ENCODE measurements around the gene ABCC12. TPM values are rescaled to one million over a fixed set of nuclear protein-coding genes. Genes with fewer than 3 reads are reported as not detected.

The ABCC12 gene
- total and polyA plus RNA-seq, 4 experiments from 2014 or later: not detected

- Mint-ChIP-seq H3K4me1 (peaks cover 0 to 4% (median 0%) of the 10 kb centered on the region in 4 donors), H3K27me3 (peaks cover 2 to 5% of the 10 kb centered on the region in 2 donors), H3K4me3 (peak overlapping the region in 1 of 8 donors; percentile 44), H3K27ac (no peak overlapping the region), H3K9me3 (no peaks in the 10 kb centered on the region), H3K36me3 (no peaks in the 10 kb centered on the region)
- CTCF ChIA-PET (ENCODE audit: partially characterized antibody): interaction anchor here (0.6 to 5.1 kb wide), 14 partner anchors 9 to 1210 kb away, joined by 3 to 28 read pairs (median 3); no protein-coding TSS in a partner anchor
- Histone ChIP-seq H3K9me3 (ENCODE audit: control insufficient read depth in 1 of 2, low read length in 2 of 2) (no peaks in the 10 kb centered on the region), H3K4me3 (ENCODE audit: low read length in 2 of 2) (no peak overlapping the region), H3K27ac (ENCODE audit: low read depth, low read length) (no peak overlapping the region), H3K4me1 (ENCODE audit: insufficient read depth, low read length) (peaks cover 4% of the 10 kb centered on the region), H3K36me3 (ENCODE audit: insufficient read depth, low read length) (no peaks in the 10 kb centered on the region), H3K27me3 (ENCODE audit: insufficient read depth, low read length) (no peaks in the 10 kb centered on the region)
- intact Hi-C loops (cut with micrococcal nuclease): loop anchor here (1.0 kb wide), 2 partner anchors 1015 to 1119 kb away; no protein-coding TSS in a partner anchor
- DNase-seq: peak; percentile 69 to 77 (median 72)
- POLR2A ChIA-PET (ENCODE audit: partially characterized antibody): no interaction called here
Observed at GRCh38 chr16:48156790-48157209, 1.0 kb upstream of the ABCC12 start.

DNA sequence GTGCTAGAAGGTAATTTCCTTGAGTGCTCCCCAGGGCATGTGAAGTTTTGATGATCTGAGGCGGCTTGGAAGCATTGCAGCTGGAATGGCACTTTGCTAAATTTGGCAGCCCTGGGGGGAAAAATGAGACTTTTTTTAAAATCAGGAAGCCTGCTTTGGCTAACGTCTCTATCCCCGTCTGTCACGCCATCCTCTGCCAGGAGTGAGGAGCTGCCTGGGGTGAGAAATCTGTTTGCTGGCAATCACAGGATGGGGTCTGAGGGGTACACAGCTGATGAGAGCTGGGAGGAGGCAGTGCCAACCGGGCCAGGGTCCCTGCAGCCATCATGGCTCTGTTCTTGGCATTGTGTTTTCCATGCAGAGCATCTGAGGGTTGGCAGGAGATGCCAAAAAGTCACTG, 2.0 kb downstream of the ABCC12 start:
- H3K27me3 ChIP-seq (ENCODE audit: insufficient read depth, low read length): no peaks in the 10 kb centered on the region
- H3K4me1 Mint-ChIP-seq: peaks cover 0 to 4% (median 0%) of the 10 kb centered on the region in 4 donors
- H3K27ac Mint-ChIP-seq: no peak overlapping the region
- DNase-seq: no peak
- ChIA-PET CTCF (ENCODE audit: partially characterized antibody) (interaction anchor here (1.1 to 5.1 kb wide), 4 partner anchors 11 to 1116 kb away, joined by 4 to 28 read pairs (median 6); no protein-coding TSS in a partner anchor), POLR2A (ENCODE audit: partially characterized antibody) (no interaction called here)
- no peaks in the 10 kb centered on the region for H3K36me3 Mint-ChIP-seq
- intact Hi-C loops (cut with micrococcal nuclease): no loop called here
- no peak overlapping the region for H3K4me3 ChIP-seq (ENCODE audit: low read length in 2 of 2)
- H3K4me3 Mint-ChIP-seq: no peak overlapping the region
- H3K9me3 Mint-ChIP-seq: peaks cover 0 to 14% (median 1%) of the 10 kb centered on the region in 8 donors
- H3K36me3 ChIP-seq (ENCODE audit: insufficient read depth, low read length): no peaks in the 10 kb centered on the region
- H3K27me3 Mint-ChIP-seq: peaks cover 5 to 12% of the 10 kb centered on the region in 2 donors
- H3K4me1 ChIP-seq (ENCODE audit: insufficient read depth, low read length): peaks cover 4% of the 10 kb centered on the region
- H3K27ac ChIP-seq (ENCODE audit: low read depth, low read length): no peak overlapping the region
- H3K9me3 ChIP-seq (ENCODE audit: control insufficient read depth in 1 of 2, low read length in 2 of 2): no peaks in the 10 kb centered on the region

- Histone ChIP-seq H3K4me1 (ENCODE audit: insufficient read depth, low read length) (peaks cover 4% of the 10 kb centered on the region), H3K27me3 (ENCODE audit: insufficient read depth, low read length) (no peaks in the 10 kb centered on the region), H3K9me3 (ENCODE audit: control insufficient read depth in 1 of 2, low read length in 2 of 2) (no peaks in the 10 kb centered on the region), H3K36me3 (ENCODE audit: insufficient read depth, low read length) (no peaks in the 10 kb centered on the region), H3K27ac (ENCODE audit: low read depth, low read length) (no peak overlapping the region), H3K4me3 (ENCODE audit: low read length in 2 of 2) (no peak overlapping the region)
- intact Hi-C loops (cut with micrococcal nuclease): no loop called here
- peaks cover 0 to 4% (median 0%) of the 10 kb centered on the region in 4 donors for H3K4me1 Mint-ChIP-seq
- ChIA-PET POLR2A (ENCODE audit: partially characterized antibody) (no interaction called here), CTCF (ENCODE audit: partially characterized antibody) (interaction anchor here (0.6 to 1.6 kb wide), 2 partner anchors 13 to 1010 kb away, joined by 3 to 5 read pairs; no protein-coding TSS in a partner anchor)
- H3K27me3 Mint-ChIP-seq: peaks cover 5 to 15% of the 10 kb centered on the region in 2 donors
- H3K27ac Mint-ChIP-seq: no peak overlapping the region
- DNase-seq: no peak
- H3K4me3 Mint-ChIP-seq: no peak overlapping the region
- H3K9me3 Mint-ChIP-seq: peaks cover 0 to 21% (median 1%) of the 10 kb centered on the region in 8 donors
- H3K36me3 Mint-ChIP-seq: no peaks in the 10 kb centered on the region
Observed at GRCh38 chr16:48152226-48152625, 3.6 kb downstream of the ABCC12 start.

DNA sequence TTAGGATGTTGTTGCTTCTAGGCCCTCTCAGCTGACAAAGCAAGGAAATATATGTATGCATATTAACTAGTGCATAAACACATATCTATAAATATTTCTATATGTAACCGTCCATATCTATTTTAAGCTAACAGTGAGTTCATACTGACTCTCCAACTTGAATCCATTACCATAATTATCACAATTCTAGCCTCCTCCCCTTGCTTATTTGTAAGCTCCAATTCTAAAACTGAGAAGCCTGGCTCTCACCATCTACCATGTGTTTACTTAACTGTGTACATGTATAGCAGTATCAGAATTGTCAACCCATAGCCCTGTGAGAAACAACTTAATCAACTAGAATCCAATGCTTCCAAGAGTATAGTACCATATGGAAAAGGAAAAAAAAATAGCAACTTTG, 5.1 kb downstream of the ABCC12 start:
- H3K4me3 Mint-ChIP-seq: no peak overlapping the region

GRCh38 chr16:48146710-48147109, 9.1 kb downstream of the ABCC12 start:
- H3K36me3 ChIP-seq (ENCODE audit: insufficient read depth, low read length): no peaks in the 10 kb centered on the region
- H3K36me3 Mint-ChIP-seq: no peaks in the 10 kb centered on the region
- H3K27me3 Mint-ChIP-seq: peaks cover 6 to 17% of the 10 kb centered on the region in 2 donors
- H3K4me1 Mint-ChIP-seq: no peaks in the 10 kb centered on the region
- no peaks in the 10 kb centered on the region for H3K9me3 ChIP-seq (ENCODE audit: control insufficient read depth in 1 of 2, low read length in 2 of 2)
- H3K4me1 ChIP-seq (ENCODE audit: insufficient read depth, low read length): no peaks in the 10 kb centered on the region
- peaks cover 0 to 21% (median 3%) of the 10 kb centered on the region in 8 donors for H3K9me3 Mint-ChIP-seq
- H3K4me3 ChIP-seq (ENCODE audit: low read length in 2 of 2): no peak overlapping the region
- intact Hi-C loops (cut with micrococcal nuclease): no loop called here
- DNase-seq: no peak
- no peak overlapping the region for H3K4me3 Mint-ChIP-seq
- no peak overlapping the region for H3K27ac ChIP-seq (ENCODE audit: low read depth, low read length)
- H3K27ac Mint-ChIP-seq: peak overlapping the region in 1 of 7 donors; percentile 57
- CTCF ChIA-PET (ENCODE audit: partially characterized antibody): interaction anchor here (1.3 to 1.4 kb wide), 2 partner anchors 1005 kb away, joined by 3 read pairs; no protein-coding TSS in a partner anchor
- no peaks in the 10 kb centered on the region for H3K27me3 ChIP-seq (ENCODE audit: insufficient read depth, low read length)
- POLR2A ChIA-PET (ENCODE audit: partially characterized antibody): no interaction called here

More for the DNA sequence above, 5.1 kb downstream of the ABCC12 start:
- H3K4me1 ChIP-seq (ENCODE audit: insufficient read depth, low read length): no peaks in the 10 kb centered on the region
- peaks cover 0 to 21% (median 1%) of the 10 kb centered on the region in 8 donors for H3K9me3 Mint-ChIP-seq
- H3K36me3 Mint-ChIP-seq: no peaks in the 10 kb centered on the region
- H3K9me3 ChIP-seq (ENCODE audit: control insufficient read depth in 1 of 2, low read length in 2 of 2): no peaks in the 10 kb centered on the region
- ChIA-PET POLR2A (ENCODE audit: partially characterized antibody) (no interaction called here), CTCF (ENCODE audit: partially characterized antibody) (interaction anchor here (1.0 kb wide), 1 partner anchor 9 kb away, joined by 3 read pairs; no protein-coding TSS in a partner anchor)
- H3K4me1 Mint-ChIP-seq: no peaks in the 10 kb centered on the region
- peaks cover 3 to 10% of the 10 kb centered on the region in 2 donors for H3K27me3 Mint-ChIP-seq
- H3K4me3 ChIP-seq (ENCODE audit: low read length in 2 of 2): no peak overlapping the region
- no peaks in the 10 kb centered on the region for H3K27me3 ChIP-seq (ENCODE audit: insufficient read depth, low read length)
- no peak overlapping the region for H3K27ac ChIP-seq (ENCODE audit: low read depth, low read length)
- DNase-seq: no peak
- no peaks in the 10 kb centered on the region for H3K36me3 ChIP-seq (ENCODE audit: insufficient read depth, low read length)
- no peak overlapping the region for H3K27ac Mint-ChIP-seq
- intact Hi-C loops (cut with micrococcal nuclease): no loop called here

DNA sequence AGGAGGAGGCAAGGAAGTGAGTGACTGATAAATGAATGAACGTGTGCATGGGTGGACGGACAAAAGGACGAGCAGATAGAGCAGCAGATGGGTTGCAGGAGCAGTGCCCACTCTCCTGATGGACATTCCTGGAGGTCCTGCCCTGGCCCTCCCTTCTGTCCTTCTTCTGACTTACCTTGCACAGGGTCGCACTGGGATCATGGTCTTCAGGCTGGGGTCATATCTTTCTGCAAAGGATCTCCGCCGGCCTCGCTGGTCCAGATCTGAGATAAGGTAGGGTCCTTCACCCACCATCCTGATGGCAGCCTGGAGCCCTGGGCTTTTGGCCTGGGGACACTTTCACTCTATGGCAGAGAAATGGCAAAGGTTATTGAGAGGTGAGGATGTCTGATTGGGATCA, 9.7 kb downstream of the ABCC12 start:
- H3K36me3 ChIP-seq (ENCODE audit: insufficient read depth, low read length): no peaks in the 10 kb centered on the region
- no peak overlapping the region for H3K4me3 Mint-ChIP-seq
- H3K36me3 Mint-ChIP-seq: no peaks in the 10 kb centered on the region
- H3K4me1 Mint-ChIP-seq: no peaks in the 10 kb centered on the region
- ChIA-PET POLR2A (ENCODE audit: partially characterized antibody) (no interaction called here), CTCF (ENCODE audit: partially characterized antibody) (interaction anchor here (0.9 to 2.3 kb wide), 3 partner anchors 10 to 1004 kb away, joined by 3 to 8 read pairs (median 3); partner anchors contain the start of gene ABCC12)
- no peaks in the 10 kb centered on the region for H3K9me3 ChIP-seq (ENCODE audit: control insufficient read depth in 1 of 2, low read length in 2 of 2)
- H3K27me3 Mint-ChIP-seq: peaks cover 6 to 18% of the 10 kb centered on the region in 2 donors
- H3K27ac Mint-ChIP-seq: no peak overlapping the region
- no peaks in the 10 kb centered on the region for H3K27me3 ChIP-seq (ENCODE audit: insufficient read depth, low read length)
- intact Hi-C loops (cut with micrococcal nuclease): no loop called here
- no peaks in the 10 kb centered on the region for H3K4me1 ChIP-seq (ENCODE audit: insufficient read depth, low read length)
- DNase-seq: no peak
- no peak overlapping the region for H3K4me3 ChIP-seq (ENCODE audit: low read length in 2 of 2)
- no peak overlapping the region for H3K27ac ChIP-seq (ENCODE audit: low read depth, low read length)
- H3K9me3 Mint-ChIP-seq: peaks cover 0 to 21% (median 3%) of the 10 kb centered on the region in 8 donors

DNA sequence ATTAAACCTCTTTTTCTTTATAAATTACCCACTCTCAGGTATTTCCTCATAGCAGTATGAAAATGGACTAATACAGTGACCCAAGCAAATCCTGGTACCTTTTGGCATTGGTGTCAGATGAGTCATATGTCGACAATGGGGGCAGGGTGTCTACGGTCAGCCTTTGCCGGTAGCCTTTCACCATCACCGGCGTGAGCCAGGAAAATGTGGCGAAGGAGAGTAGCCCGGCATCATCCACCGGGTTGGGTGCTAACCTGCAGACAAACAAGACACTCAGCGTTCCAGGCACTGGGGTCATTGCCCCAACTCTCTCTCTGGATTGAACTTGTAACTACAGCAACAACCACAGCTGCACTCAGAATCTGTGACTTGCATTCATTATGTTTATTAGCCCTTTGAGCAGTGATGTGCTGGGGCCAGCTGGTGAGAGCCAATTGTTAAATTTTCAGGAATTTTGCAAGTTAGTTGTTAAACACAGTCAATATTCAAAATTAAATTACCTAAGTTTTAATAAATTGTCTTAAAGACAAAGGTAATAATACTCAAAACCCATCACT, 11.9 kb downstream of the ABCC12 start:
- Mint-ChIP-seq H3K27ac (no peak overlapping the region), H3K4me1 (no peaks in the 10 kb centered on the region), H3K9me3 (peaks cover 0 to 7% (median 0%) of the 10 kb centered on the region in 8 donors), H3K27me3 (peaks cover 3 to 10% of the 10 kb centered on the region in 2 donors), H3K4me3 (no peak overlapping the region), H3K36me3 (no peaks in the 10 kb centered on the region)
- H3K9me3 ChIP-seq (ENCODE audit: control insufficient read depth in 1 of 2, low read length in 2 of 2): no peaks in the 10 kb centered on the region
- intact Hi-C loops (cut with micrococcal nuclease): no loop called here
- H3K27me3 ChIP-seq (ENCODE audit: insufficient read depth, low read length): no peaks in the 10 kb centered on the region
- H3K36me3 ChIP-seq (ENCODE audit: insufficient read depth, low read length): no peaks in the 10 kb centered on the region
- POLR2A ChIA-PET (ENCODE audit: partially characterized antibody): no interaction called here
- H3K4me3 ChIP-seq (ENCODE audit: low read length in 2 of 2): no peak overlapping the region
- no peak for DNase-seq
- H3K4me1 ChIP-seq (ENCODE audit: insufficient read depth, low read length): no peaks in the 10 kb centered on the region
- CTCF ChIA-PET (ENCODE audit: partially characterized antibody): interaction anchor here (2.3 kb wide), 1 partner anchor 13 kb away, joined by 8 read pairs; the partner anchor contains the start of gene ABCC12
- H3K27ac ChIP-seq (ENCODE audit: low read depth, low read length): no peak overlapping the region

All from CD4-positive, alpha-beta memory T cell (primary cell).